Transverse colon (tissue), 4 donors: Measurements from ENCODE around the gene VPS4A. TPM values are rescaled to one million over a fixed set of nuclear protein-coding genes. Genes with fewer than 3 reads are reported as not detected.

ENCODE experiments used
- DNase-seq: peaks from one replicate; pipeline ENCODE4 v3.0.0-alpha.2; 2019
- H3K27ac ChIP-seq, 4 donors: fragments of 200-600 bp; sonication (generic); 2 replicates each; pipeline ENCODE4 v1.5.1; 2016 to 2018; ENCODE audit warnings: inconsistent platforms in 4 of 4
- H3K27me3 ChIP-seq: fragments of 200-600 bp; sonication (generic); 2 replicates; pipeline ENCODE4 v1.5.1; 2017; ENCODE audit warnings: inconsistent platforms
- H3K36me3 ChIP-seq, 4 donors: fragments of 200-600 bp; sonication (generic); 2 replicates each; pipeline ENCODE4 v1.5.1; 2017 to 2019; ENCODE audit warnings: inconsistent platforms in 4 of 4
- H3K4me1 ChIP-seq, 4 donors: fragments of 200-600 bp; sonication (generic); 2 replicates each; pipeline ENCODE4 v1.5.1; 2017 to 2020; ENCODE audit warnings: inconsistent platforms in 4 of 4
- H3K4me3 ChIP-seq, 4 donors: fragments of 200-600 bp; sonication (generic); 1 replicate in 1 of 4; 2 replicates in 3 of 4; pipeline versions ENCODE4 v1.5.1 to v1.6.1; 2017 to 2019; ENCODE audit warnings: inconsistent platforms in 4 of 4
- H3K9me3 ChIP-seq, 2 donors: fragments of 200-600 bp; sonication (generic); 2 replicates each; pipeline ENCODE4 v1.5.1; 2017 to 2019; ENCODE audit warnings: inconsistent platforms in 2 of 2
- CTCF ChIP-seq, 5 experiments: fragments of 200-600 bp in 3 of 5; fragments of 450-650 bp in 2 of 5; sonication (generic) in 3 of 5; IDR thresholded peaks; 1 replicate in 2 of 5; 2 replicates in 3 of 5; pipeline ENCODE4 v1.5.1; 2016 to 2017; ENCODE audit warnings: antibody characterized with exemption in 5 of 5, inconsistent platforms in 3 of 5, mild to moderate bottlenecking in 2 of 5, moderate library complexity in 1 of 5
- EP300 ChIP-seq: sonication (generic); formaldehyde crosslinking; IDR thresholded peaks from one replicate; pipeline ENCODE4 v1.6.1; 2017; ENCODE audit warnings: antibody characterized with exemption, low read depth
- POLR2A ChIP-seq: fragments of 450-650 bp; IDR thresholded peaks from one replicate; pipeline ENCODE4 v1.6.1; 2016; ENCODE audit warnings: antibody characterized with exemption, mild to moderate bottlenecking, moderate library complexity
- POLR2AphosphoS5 ChIP-seq, 3 donors: sonication (generic); formaldehyde crosslinking; IDR thresholded peaks; one replicate each; pipeline ENCODE4 v1.6.1; 2016; ENCODE audit warnings: antibody characterized with exemption in 3 of 3
- WGBS, 2 donors: methylation state at CpG; one replicate each; pipeline ENCODE4 v1.1.5; 2018; ENCODE audit warnings: low coverage in 1 of 2; 5-methylcytosine and 5-hydroxymethylcytosine counted together
- in situ Hi-C, 4 donors: fragments of 200-750 bp; cut with MboI; loops; one replicate each; pipeline versions ENCODE4 v1.15.0 to v1.15.1; 2017; ENCODE audit warnings: low sequenced_read_pairs in 3 of 4, low pct_ligation_motif_present in 1 of 4, low pct_unique_long_range_greater_than_20kb in 1 of 4
- intact Hi-C: fragments of 100-400 bp; cut with DNase I; formaldehyde crosslinking; loops from one replicate; pipeline ENCODE4 v1.15.1; 2023; ENCODE audit warnings: low total_unique reads
- total RNA-seq, 4 donors: library from RNA; depleted of rRNA; stranded (reverse); fragments of >200 nt; gene quantifications; one replicate each; pipeline ENCODE4 v1.1.0, GENCODE V29; 2016

Gene VPS4A
- total RNA-seq, result 100 to 1,000 TPM in 1 of 4 donors, 10 to 100 TPM in 3; 11.9 to 151 (median 42.7) TPM

- intact Hi-C loops, result no loop called here
- H3K4me3 ChIP-seq, result peak within 1 kb of the TSS; percentile 83 to 98 (median 94)
Observed at GRCh38 chr16:69310653-69311532, at the start of gene VPS4A. VPS4A (plus strand) TSS chr16:69311350; CDS start chr16:69311512, 162 bp downstream.

GRCh38 chr16:69266334-69267063 lies 44.7 kb upstream of the VPS4A start:
- in situ Hi-C loops (loop anchor here in 1 of 4 donors (25.0 kb wide), 1 partner anchor 404 kb away; no protein-coding TSS in a partner anchor), intact Hi-C loops (no loop called here)
- 60 to 73% methylated on average over 3 to 4 of the region's 4 CpGs for WGBS, 2 donors
- no peak for DNase-seq
- no peak overlapping the region for H3K27ac ChIP-seq
- peaks cover 0 to 17% (median 9%) of the 10 kb centered on the region in 4 donors for H3K36me3 ChIP-seq
- no peak overlapping the region for H3K4me3 ChIP-seq
- TF ChIP-seq POLR2A (no peak), POLR2AphosphoS5 (IDR thresholded peaks at IDR 0.05) (no peak), EP300 (no peak), CTCF (IDR thresholded peaks at IDR 0.05) (no peak)
- H3K9me3 ChIP-seq, result no peaks in the 10 kb centered on the region
- H3K27me3 ChIP-seq, result no peaks in the 10 kb centered on the region
- no peaks in the 10 kb centered on the region for H3K4me1 ChIP-seq

More at GRCh38 chr16:69310653-69311532, at the start of gene VPS4A:
- Histone ChIP-seq H3K27ac (peak within 1 kb of the TSS; percentile 90 to 97 (median 95)), H3K4me1 (peaks cover 11 to 21% (median 14%) of the 10 kb centered on the region in 4 donors), H3K27me3 (no peaks in the 10 kb centered on the region), H3K9me3 (no peaks in the 10 kb centered on the region), H3K36me3 (peaks cover 0 to 9% (median 0%) of the 10 kb centered on the region in 4 donors)
- DNase-seq, result peak; percentile 98
- in situ Hi-C loops, result no loop called here
- 11% methylated on average over 55 of the region's 70 CpGs; no CpG with 5 or more reads in 1 of the 2 donors for WGBS, 2 donors
- peak in 2 of 3 donors; percentile 80 to 81 for TF ChIP-seq POLR2AphosphoS5 (IDR thresholded peaks at IDR 0.05)
- no peak for TF ChIP-seq EP300
- peak; percentile 32 for TF ChIP-seq POLR2A
- TF ChIP-seq CTCF (IDR thresholded peaks at IDR 0.05), result peak; percentile 42 to 97 (median 81)

GRCh38 chr16:69267633-69268032 lies 43.5 kb upstream of the VPS4A start:
- H3K36me3 ChIP-seq, result peaks cover 0 to 20% (median 6%) of the 10 kb centered on the region in 4 donors
- 83 to 96% methylated on average over 1 to 4 of the region's 4 CpGs for WGBS, 2 donors

More at GRCh38 chr16:69267633-69268032, 43.5 kb upstream of the VPS4A start:
- no peaks in the 10 kb centered on the region for H3K4me1 ChIP-seq
- no peak overlapping the region for H3K27ac ChIP-seq
- H3K4me3 ChIP-seq, result no peak overlapping the region
- no peaks in the 10 kb centered on the region for H3K9me3 ChIP-seq
- intact Hi-C loops, result no loop called here
- in situ Hi-C loops, result loop anchor here in 1 of 4 donors (25.0 kb wide), 1 partner anchor 405 kb away; no protein-coding TSS in a partner anchor
- TF ChIP-seq POLR2AphosphoS5 (IDR thresholded peaks at IDR 0.05) (no peak), CTCF (IDR thresholded peaks at IDR 0.05) (no peak), POLR2A (no peak), EP300 (no peak)
- no peak for DNase-seq
- H3K27me3 ChIP-seq, result no peaks in the 10 kb centered on the region
